Trophoblast cell (in vitro differentiated cells and primary cell): ENCODE data around the gene ADK.

ENCODE experiments used
- DNase-seq, 2 donors: peaks; one replicate each; pipeline ENCODE4 v3.0.0-alpha.2; 2016
- H2AFZ ChIP-seq: 2 replicates; pipeline ENCODE4 v1.6.1; 2013; ENCODE audit warnings: low read length, moderate library complexity, mild to moderate bottlenecking; ENCODE audit not compliant: insufficient read depth, poor library complexity
- H2AK5ac ChIP-seq: 2 replicates; pipeline ENCODE4 v1.6.1; 2013; ENCODE audit warnings: mild to moderate bottlenecking, low read length
- H2BK120ac ChIP-seq: 2 replicates; pipeline ENCODE4 v1.6.1; 2013; ENCODE audit warnings: low read length, mild to moderate bottlenecking, moderate library complexity; ENCODE audit not compliant: insufficient read depth, poor library complexity
- H2BK12ac ChIP-seq: 2 replicates; pipeline ENCODE4 v1.6.1; 2013; ENCODE audit warnings: mild to moderate bottlenecking, low read length, moderate library complexity
- H2BK5ac ChIP-seq: 2 replicates; pipeline ENCODE4 v1.6.1; 2013; ENCODE audit warnings: low read length, low read depth, moderate library complexity, mild to moderate bottlenecking; ENCODE audit not compliant: poor library complexity
- H3K14ac ChIP-seq: 2 replicates; pipeline ENCODE4 v1.6.1; 2013; ENCODE audit warnings: mild to moderate bottlenecking, low read length
- H3K18ac ChIP-seq: 2 replicates; pipeline ENCODE4 v1.6.1; 2013; ENCODE audit warnings: mild to moderate bottlenecking, low read length
- H3K23ac ChIP-seq: 2 replicates; pipeline ENCODE4 v1.6.1; 2013; ENCODE audit warnings: low read length
- H3K27ac ChIP-seq: 2 replicates; pipeline ENCODE4 v1.5.1; 2013; ENCODE audit warnings: low read depth, mild to moderate bottlenecking, inconsistent platforms, low read length, moderate library complexity
- H3K27me3 ChIP-seq: 2 replicates; pipeline ENCODE4 v1.6.1; 2013; ENCODE audit warnings: inconsistent platforms, mild to moderate bottlenecking, low read length, moderate library complexity; ENCODE audit not compliant: insufficient read depth
- H3K36me3 ChIP-seq, 2 experiments: 1 replicate in 1 of 2; 2 replicates in 1 of 2; pipeline ENCODE4 v1.6.1; 2013; ENCODE audit warnings: low read length in 2 of 2, mild to moderate bottlenecking in 2 of 2, moderate library complexity in 1 of 2; ENCODE audit not compliant: insufficient read depth in 2 of 2, control insufficient read depth in 1 of 2
- H3K4ac ChIP-seq: 2 replicates; pipeline ENCODE4 v1.6.1; 2013; ENCODE audit warnings: low read depth, mild to moderate bottlenecking, low read length, moderate library complexity
- H3K4me1 ChIP-seq, 2 experiments: 1 replicate in 1 of 2; 2 replicates in 1 of 2; pipeline ENCODE4 v1.6.1; 2013; ENCODE audit warnings: low read length in 2 of 2, mild to moderate bottlenecking in 2 of 2, moderate library complexity in 1 of 2; ENCODE audit not compliant: insufficient read depth in 2 of 2, control insufficient read depth in 1 of 2
- H3K4me2 ChIP-seq: 2 replicates; pipeline ENCODE4 v1.6.1; 2013; ENCODE audit warnings: inconsistent platforms, mild to moderate bottlenecking, low read length, moderate library complexity
- H3K4me3 ChIP-seq: 2 replicates; pipeline ENCODE4 v1.5.1; 2013; ENCODE audit warnings: mild to moderate bottlenecking, low read depth, low read length, inconsistent platforms
- H3K79me1 ChIP-seq: one replicate; pipeline ENCODE4 v1.6.1; 2013; ENCODE audit warnings: low read length
- H3K79me2 ChIP-seq: 2 replicates; pipeline ENCODE4 v1.6.1; 2013; ENCODE audit warnings: low read length, mild to moderate bottlenecking; ENCODE audit not compliant: control insufficient read depth, insufficient read depth, poor library complexity
- H3K9ac ChIP-seq: 2 replicates; pipeline ENCODE4 v1.6.1; 2013; ENCODE audit warnings: mild to moderate bottlenecking, low read length
- H3K9me3 ChIP-seq: 2 replicates; pipeline ENCODE4 v1.6.1; 2013; ENCODE audit warnings: low read depth, mild to moderate bottlenecking, control low read depth, inconsistent platforms, low read length; ENCODE audit not compliant: insufficient read depth
- H4K12ac ChIP-seq: 2 replicates; pipeline ENCODE4 v1.6.1; 2013; ENCODE audit warnings: low read depth, mild to moderate bottlenecking, low read length, moderate library complexity
- H4K8ac ChIP-seq: 2 replicates; pipeline ENCODE4 v1.6.1; 2013; ENCODE audit warnings: low read depth, mild to moderate bottlenecking, low read length, moderate library complexity
- H4K91ac ChIP-seq: one replicate; pipeline ENCODE4 v1.6.1; 2013; ENCODE audit warnings: low read depth, mild to moderate bottlenecking, low read length, moderate library complexity
- WGBS: extraction: QIAGEN DNeasy Blood & Tissue Kit; methylation state at CpG from one replicate; pipeline ENCODE4 v1.1.7; 2013; ENCODE audit warnings: missing lambda C conversion rate; ENCODE audit not compliant: insufficient read length, insufficient coverage; ENCODE audit errors: extremely low coverage; 5-methylcytosine and 5-hydroxymethylcytosine counted together

The ADK gene

DNA sequence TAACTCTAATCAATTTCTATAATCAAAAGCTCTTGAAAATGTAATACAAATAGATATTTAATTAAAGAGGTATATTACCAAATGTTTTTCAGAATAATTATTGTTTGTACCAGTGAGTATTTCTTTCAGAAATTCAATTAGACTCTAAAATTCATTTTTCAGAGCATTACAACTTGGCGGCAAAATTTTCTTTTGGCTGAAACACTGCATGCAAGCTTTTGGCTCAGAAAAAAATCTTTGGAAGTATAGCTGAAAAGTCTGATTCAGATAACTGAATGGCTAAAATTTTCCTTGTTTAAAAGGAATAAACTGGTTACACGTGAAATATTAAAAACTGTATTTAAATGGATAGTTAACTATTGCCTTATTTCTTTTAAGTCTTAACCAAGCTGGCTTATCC, 472.8 kb downstream of the ADK start:
- no peak overlapping the region for H2BK12ac ChIP-seq
- H3K14ac ChIP-seq = no peak overlapping the region
- H3K27me3 ChIP-seq = no peaks in the 10 kb centered on the region
- H3K23ac ChIP-seq = no peak overlapping the region
- no peak overlapping the region for H3K4me3 ChIP-seq
- H4K91ac ChIP-seq = no peak overlapping the region
- H2BK5ac ChIP-seq = no peak overlapping the region
- no peak overlapping the region for H3K4ac ChIP-seq
- no peaks in the 10 kb centered on the region for H3K79me1 ChIP-seq
- H3K9me3 ChIP-seq = no peaks in the 10 kb centered on the region
- H3K36me3 ChIP-seq = peaks cover 0 to 3% of the 10 kb centered on the region in 2 experiments
- no peaks in the 10 kb centered on the region for H3K4me1 ChIP-seq
- no peak overlapping the region for H2AFZ ChIP-seq
- no peak overlapping the region for H4K8ac ChIP-seq
- DNase-seq = no peak
- H3K9ac ChIP-seq = no peak overlapping the region
- H3K18ac ChIP-seq = no peak overlapping the region
- H2AK5ac ChIP-seq = no peak overlapping the region
- H3K27ac ChIP-seq = no peak overlapping the region
- H4K12ac ChIP-seq = no peak overlapping the region
- H3K79me2 ChIP-seq = no peaks in the 10 kb centered on the region
- no peak overlapping the region for H3K4me2 ChIP-seq
- WGBS = no CpG with 5 or more reads among the region's 2 CpGs
- no peak overlapping the region for H2BK120ac ChIP-seq

DNA sequence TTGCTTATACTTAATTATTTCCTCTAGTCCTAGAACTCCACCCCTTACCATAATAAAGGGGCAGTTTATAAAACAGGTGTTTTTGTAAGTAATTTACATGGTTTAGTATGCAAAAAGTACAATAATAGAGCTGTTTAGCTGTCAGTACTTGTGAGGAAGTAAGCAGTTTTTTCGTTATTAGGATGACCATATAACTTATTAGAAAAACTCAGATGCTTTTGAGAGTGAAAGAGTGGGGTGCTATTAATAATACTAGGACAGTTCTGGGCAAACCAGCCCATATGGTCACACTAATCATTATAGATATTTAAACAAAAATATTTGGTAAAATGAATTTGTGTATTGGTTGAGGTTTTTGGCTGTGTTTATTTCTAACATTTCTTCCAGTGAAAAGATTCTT, 473.5 kb downstream of the ADK start:
- Histone ChIP-seq H3K9ac (no peak overlapping the region), H3K79me2 (no peaks in the 10 kb centered on the region)

DNA sequence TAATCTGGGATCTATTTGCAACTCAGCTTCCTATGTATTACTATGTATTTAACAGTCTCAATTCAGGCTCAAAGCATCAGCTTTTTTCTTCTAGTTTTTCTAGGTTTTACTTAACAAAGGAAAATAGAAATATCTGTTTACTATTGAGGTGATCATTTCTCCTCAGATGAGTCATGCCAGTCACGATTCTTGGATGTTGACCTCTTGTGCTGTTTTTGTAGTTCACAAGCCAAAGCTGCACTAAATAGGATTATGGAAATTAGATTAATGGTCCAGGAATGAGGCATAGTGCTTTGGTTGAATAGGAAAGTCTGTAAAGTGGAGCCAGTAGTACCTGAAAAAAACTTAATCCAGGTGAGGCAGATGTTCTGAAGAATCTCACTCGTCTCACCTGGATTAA, 477.1 kb downstream of the ADK start:
- no peak overlapping the region for H3K27ac ChIP-seq
- no peak overlapping the region for H3K18ac ChIP-seq
- H2BK120ac ChIP-seq = no peak overlapping the region
- no peak overlapping the region for H3K9ac ChIP-seq
- H3K9me3 ChIP-seq = no peaks in the 10 kb centered on the region
- H3K23ac ChIP-seq = no peak overlapping the region
- no peak overlapping the region for H2AK5ac ChIP-seq
- no peaks in the 10 kb centered on the region for H3K4me1 ChIP-seq
- H3K4me2 ChIP-seq = no peak overlapping the region
- no peaks in the 10 kb centered on the region for H3K79me1 ChIP-seq
- H2BK12ac ChIP-seq = no peak overlapping the region
- H3K79me2 ChIP-seq = no peaks in the 10 kb centered on the region
- no peak overlapping the region for H2BK5ac ChIP-seq
- H4K8ac ChIP-seq = no peak overlapping the region
- H3K14ac ChIP-seq = no peak overlapping the region
- H4K12ac ChIP-seq = no peak overlapping the region
- no peaks in the 10 kb centered on the region for H3K36me3 ChIP-seq
- no peak overlapping the region for H2AFZ ChIP-seq
- no peaks in the 10 kb centered on the region for H3K27me3 ChIP-seq
- no CpG with 5 or more reads among the region's 2 CpGs for whole genome bisulfite sequencing
- no peak overlapping the region for H3K4ac ChIP-seq
- H3K4me3 ChIP-seq = no peak overlapping the region
- no peak for DNase-seq
- no peak overlapping the region for H4K91ac ChIP-seq

More for the DNA sequence above, 473.5 kb downstream of the ADK start:
- H3K9me3 ChIP-seq = no peaks in the 10 kb centered on the region
- H2AFZ ChIP-seq = no peak overlapping the region
- H3K23ac ChIP-seq = no peak overlapping the region
- H3K4ac ChIP-seq = no peak overlapping the region
- no peak overlapping the region for H4K12ac ChIP-seq
- H4K91ac ChIP-seq = no peak overlapping the region
- H3K4me1 ChIP-seq = no peaks in the 10 kb centered on the region
- no peak overlapping the region for H2BK5ac ChIP-seq
- no peak overlapping the region for H3K18ac ChIP-seq
- no peak overlapping the region for H3K4me3 ChIP-seq
- H3K14ac ChIP-seq = no peak overlapping the region
- DNase-seq = no peak
- no peak overlapping the region for H3K27ac ChIP-seq
- H2BK12ac ChIP-seq = no peak overlapping the region
- no peak overlapping the region for H2AK5ac ChIP-seq
- no peaks in the 10 kb centered on the region for H3K79me1 ChIP-seq
- no peak overlapping the region for H2BK120ac ChIP-seq
- no peaks in the 10 kb centered on the region for H3K36me3 ChIP-seq
- WGBS = no CpG with 5 or more reads among the region's 1 CpG
- H3K27me3 ChIP-seq = no peaks in the 10 kb centered on the region
- no peak overlapping the region for H3K4me2 ChIP-seq
- no peak overlapping the region for H4K8ac ChIP-seq

DNA sequence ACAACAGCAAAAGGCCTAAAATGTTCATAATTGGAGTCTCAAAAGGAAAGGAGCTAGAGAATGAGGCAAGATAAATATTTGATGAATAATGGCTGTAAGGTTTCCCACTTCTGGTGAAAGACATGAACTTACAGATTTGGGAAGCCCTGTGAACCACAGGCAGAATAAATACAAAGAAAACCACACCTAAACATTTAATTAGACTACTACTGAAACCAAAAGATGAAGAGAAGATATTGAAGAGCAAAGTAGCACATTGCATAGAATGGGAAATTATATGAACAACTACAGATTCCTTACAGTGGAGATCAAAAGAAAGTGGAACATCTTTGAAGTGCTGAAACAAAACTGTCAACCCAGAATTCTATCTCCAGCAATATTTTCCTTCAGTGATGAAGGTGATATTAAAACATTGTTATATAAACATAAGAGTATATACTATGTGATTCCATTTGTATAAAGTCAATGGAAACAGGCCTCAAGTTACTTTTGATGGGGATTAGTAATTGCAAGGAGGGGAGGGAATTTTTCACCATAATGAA, 484.0 kb downstream of the ADK start:
- Histone ChIP-seq H3K79me2 (no peaks in the 10 kb centered on the region), H2BK120ac (no peak overlapping the region), H3K23ac (no peak overlapping the region), H3K4me3 (no peak overlapping the region), H3K79me1 (no peaks in the 10 kb centered on the region), H3K36me3 (peaks cover 0 to 2% of the 10 kb centered on the region in 2 experiments), H3K27me3 (no peaks in the 10 kb centered on the region), H3K14ac (no peak overlapping the region), H3K4me1 (no peaks in the 10 kb centered on the region), H3K27ac (no peak overlapping the region), H2BK12ac (no peak overlapping the region), H2AK5ac (no peak overlapping the region), H4K8ac (no peak overlapping the region), H3K18ac (no peak overlapping the region), H3K9ac (no peak overlapping the region), H4K91ac (no peak overlapping the region), H3K9me3 (peaks cover 2% of the 10 kb centered on the region), H4K12ac (no peak overlapping the region), H2AFZ (no peak overlapping the region), H2BK5ac (no peak overlapping the region), H3K4me2 (no peak overlapping the region), H3K4ac (no peak overlapping the region)
- no peak for DNase-seq
